HG03378 (cell line): Measurements from ENCODE around the gene ORAI3.
"Not testable (repeated sequence)": the region's sequence is repeated elsewhere in the genome, so short reads cannot be mapped to it uniquely, and the experiment has no call there.

ENCODE experiments used
- ATAC-seq: cut with Tn5 transposase; IDR thresholded peaks from one replicate; pipeline ENCODE4 v1.9.1; 2021; ENCODE audit warnings: mild to moderate bottlenecking, moderate library complexity; ENCODE audit not compliant: unreplicated experiment

ORAI3 gene

GRCh38 chr16:30923554-30924075 is 25.3 kb upstream of the ORAI3 start, which contains the start of gene FBXL19:
Gene FBXL19, plus strand, starts transcription at chr16:30923572. Its CDS starts 2,183 bp downstream, at chr16:30925755.
- ATAC-seq: no peak

- ATAC-seq: no peak
Measured at GRCh38 chr16:30924076-30924912, 24.6 kb upstream of the ORAI3 start.

- ATAC-seq: no peak
Measured at GRCh38 chr16:30924913-30925631, 23.8 kb upstream of the ORAI3 start.

GRCh38 chr16:30925632-30925987 is 23.3 kb upstream of the ORAI3 start:
- ATAC-seq: no peak

GRCh38 chr16:30925995-30926811 is 22.7 kb upstream of the ORAI3 start:
- no peak for ATAC-seq

- no peak for ATAC-seq
Measured at GRCh38 chr16:30926937-30927788, 21.7 kb upstream of the ORAI3 start.

- ATAC-seq: no peak
Measured at GRCh38 chr16:30927789-30928378, 21.0 kb upstream of the ORAI3 start.

GRCh38 chr16:30928390-30928789 is 20.5 kb upstream of the ORAI3 start:
- no peak for ATAC-seq

GRCh38 chr16:30929167-30929566 is 19.7 kb upstream of the ORAI3 start:
- no peak for ATAC-seq

- no peak for ATAC-seq
Measured at GRCh38 chr16:30930160-30930571, 18.7 kb upstream of the ORAI3 start.

GRCh38 chr16:30931068-30931650 is 17.7 kb upstream of the ORAI3 start:
- no peak for ATAC-seq

- ATAC-seq: no peak
Measured at GRCh38 chr16:30934827-30935557, 13.9 kb upstream of the ORAI3 start.

GRCh38 chr16:30937692-30938091 is 11.2 kb upstream of the ORAI3 start:
- ATAC-seq: no peak

- not testable (repeated sequence) for ATAC-seq
Measured at GRCh38 chr16:30939571-30939970, 9.3 kb upstream of the ORAI3 start.

GRCh38 chr16:30941600-30942425 is 7.1 kb upstream of the ORAI3 start:
- ATAC-seq: peak; percentile 71

GRCh38 chr16:30942426-30942806 is 6.5 kb upstream of the ORAI3 start:
- no peak for ATAC-seq

GRCh38 chr16:30944352-30944751 is 4.5 kb upstream of the ORAI3 start:
- ATAC-seq: no peak
